ENCODE results near the gene LHPP. TPM values are rescaled to one million over a fixed set of nuclear protein-coding genes. Genes with fewer than 3 reads are reported as not detected.

The LHPP gene
- total and polyA plus RNA-seq, 11 donors = 5.6 to 23.5 (median 13.2) TPM

GRCh38 chr10:124484031-124484430, 22.4 kb downstream of the LHPP start:
- 96 to 98% (median 96%) methylated on average over 6 to 17 of the region's 17 CpGs for WGBS, 4 donors
- DNase-seq (no peak), ATAC-seq (no peak)
- H3K36me3 ChIP-seq = peaks cover 0 to 6% (median 0%) of the 10 kb centered on the region in 9 donors
- no peak overlapping the region for H3K27ac ChIP-seq
- no peak overlapping the region for H3K4me3 ChIP-seq
- TF ChIP-seq CTCF (IDR thresholded peaks at IDR 0.05) = no peak
- intact Hi-C loops (cut with DNase I) = no loop called here
- peaks cover 0 to 10% (median 0%) of the 10 kb centered on the region in 12 donors for H3K9me3 ChIP-seq
- no peaks in the 10 kb centered on the region for H3K27me3 ChIP-seq
- H3K4me1 ChIP-seq = no peaks in the 10 kb centered on the region

- no peaks in the 10 kb centered on the region for H3K27me3 ChIP-seq
- DNase-seq (no peak), ATAC-seq (no peak)
- peaks cover 0 to 7% (median 0%) of the 10 kb centered on the region in 9 donors for H3K36me3 ChIP-seq
- H3K27ac ChIP-seq = no peak overlapping the region
- intact Hi-C loops (cut with DNase I) = no loop called here
- no peaks in the 10 kb centered on the region for H3K4me1 ChIP-seq
- WGBS, 4 donors = 77 to 92% (median 84%) methylated on average over 2 of the region's 2 CpGs
- H3K4me3 ChIP-seq = no peak overlapping the region
- no peak for TF ChIP-seq CTCF (IDR thresholded peaks at IDR 0.05)
- TF ChIP-seq POLR2A (IDR thresholded peaks at IDR 0.05) = no peak
- peaks cover 0 to 10% (median 0%) of the 10 kb centered on the region in 12 donors for H3K9me3 ChIP-seq
Observed at GRCh38 chr10:124484661-124485060, 23.0 kb downstream of the LHPP start.

GRCh38 chr10:124486635-124487034, 25.0 kb downstream of the LHPP start:
- intact Hi-C loops (cut with DNase I) = no loop called here
- ATAC-seq (no peak), DNase-seq (no peak)
- TF ChIP-seq CTCF (IDR thresholded peaks at IDR 0.05) = no peak
- TF ChIP-seq POLR2A (IDR thresholded peaks at IDR 0.05) = no peak
- H3K4me3 ChIP-seq = no peak overlapping the region
- H3K4me1 ChIP-seq = no peaks in the 10 kb centered on the region
- H3K9me3 ChIP-seq = peaks cover 0 to 10% (median 0%) of the 10 kb centered on the region in 12 donors
- no peaks in the 10 kb centered on the region for H3K27me3 ChIP-seq
- no peak overlapping the region for H3K27ac ChIP-seq
- peaks cover 0 to 7% (median 0%) of the 10 kb centered on the region in 9 donors for H3K36me3 ChIP-seq
- 86 to 94% (median 88%) methylated on average over 6 of the region's 6 CpGs for WGBS, 4 donors

GRCh38 chr10:124491105-124491504, 29.5 kb downstream of the LHPP start:
- 96 to 100% (median 98%) methylated on average over 3 to 9 of the region's 9 CpGs for WGBS, 4 donors
- H3K4me1 ChIP-seq = peaks cover 0 to 13% (median 0%) of the 10 kb centered on the region in 12 donors
- H3K4me3 ChIP-seq = no peak overlapping the region
- H3K36me3 ChIP-seq = peaks cover 0 to 7% (median 0%) of the 10 kb centered on the region in 9 donors
- DNase-seq = no peak
- no peak overlapping the region for H3K27ac ChIP-seq
- TF ChIP-seq CTCF (IDR thresholded peaks at IDR 0.05) (no peak), POLR2A (IDR thresholded peaks at IDR 0.05) (no peak)
- intact Hi-C loops (cut with DNase I) = no loop called here
- H3K27me3 ChIP-seq = no peaks in the 10 kb centered on the region
- H3K9me3 ChIP-seq = peaks cover 0 to 10% (median 0%) of the 10 kb centered on the region in 12 donors
- no peak for ATAC-seq

Data from heart left ventricle (tissue), 16 donors.